H1 (cell line): Measurements from ENCODE around the gene SPRR3. TPM values are rescaled to one million over a fixed set of nuclear protein-coding genes. Genes with fewer than 3 reads are reported as not detected.

Source experiments
- BACH1 ChIP-seq: IDR thresholded peaks from 2 replicates; pipeline ENCODE4 v1.6.1; 2012; ENCODE audit warnings: low read length, improper control_type of control experiment
- CTBP2 ChIP-seq: IDR thresholded peaks from 2 replicates; pipeline ENCODE4 v1.7.0; 2011; ENCODE audit warnings: borderline replicate concordance, mild to moderate bottlenecking, moderate library complexity, mixed read lengths, low read length; ENCODE audit not compliant: insufficient read depth, insufficient read length
- HDAC6 ChIP-seq: IDR thresholded peaks from one replicate; pipeline ENCODE4 v1.7.1; 2012; ENCODE audit warnings: low read depth, mild to moderate bottlenecking, inconsistent platforms, low read length, moderate library complexity
- POLR2A ChIP-seq, 2 experiments: IDR thresholded peaks; 1 replicate in 1 of 2; 2 replicates in 1 of 2; pipeline ENCODE4 v1.6.1; 2011; ENCODE audit warnings: low read depth in 2 of 2, low read length in 2 of 2, mild to moderate bottlenecking in 2 of 2; ENCODE audit errors: control extremely low read depth in 1 of 2
- RAD21 ChIP-seq, 2 experiments: IDR thresholded peaks in 1 of 2; conservative IDR thresholded peaks in 1 of 2; 2 replicates each; pipeline ENCODE4 v1.6.1; 2011; ENCODE audit warnings: low read depth in 2 of 2, low read length in 2 of 2, improper control_type of control experiment in 1 of 2, inconsistent platforms in 1 of 2, mild to moderate bottlenecking in 1 of 2, moderate library complexity in 1 of 2
- SIX5 ChIP-seq: IDR thresholded peaks from 2 replicates; pipeline ENCODE4 v1.6.1; 2011; ENCODE audit warnings: mild to moderate bottlenecking, low read depth, low read length
- TCF12 ChIP-seq: IDR thresholded peaks from 2 replicates; pipeline ENCODE4 v1.6.1; 2011; ENCODE audit warnings: low read depth, mild to moderate bottlenecking, low read length
- polyA plus RNA-seq, 7 experiments: library from polyadenylated mRNA; depleted of rRNA in 3 of 7; stranded (reverse) in 5 of 7; unstranded in 2 of 7; fragments of >200 nt in 5 of 7; fragments of 200-250 nt in 2 of 7; gene quantifications; 1 replicate in 5 of 7; 2 replicates in 1 of 7; 4 replicates in 1 of 7; pipeline versions ENCODE4 v1.2.1 to v1.2.3, GENCODE V29; 2011 to 2013; ENCODE audit warnings: missing spikeins in 2 of 7, mixed read lengths in 2 of 7
- total RNA-seq: library from RNA; stranded (reverse); fragmentation: NEBNext Ultra II Directional; extraction: Animal tissue kit (Norgen Biotek cat#: 25700); gene quantifications from 2 replicates; pipeline ENCODE4 v1.2.1, GENCODE V29; 2021
- TF ChIP-seq, protein P1 (sequence below): IDR thresholded peaks from 2 replicates; pipeline ENCODE4 v1.6.1; 2012; ENCODE audit warnings: inconsistent platforms

The SPRR3 gene
- total and polyA plus RNA-seq, 2 of the 8 experiments (the other 6 are each of a cell fraction or from before 2014, with no cell fraction given) = not detected

DNA sequence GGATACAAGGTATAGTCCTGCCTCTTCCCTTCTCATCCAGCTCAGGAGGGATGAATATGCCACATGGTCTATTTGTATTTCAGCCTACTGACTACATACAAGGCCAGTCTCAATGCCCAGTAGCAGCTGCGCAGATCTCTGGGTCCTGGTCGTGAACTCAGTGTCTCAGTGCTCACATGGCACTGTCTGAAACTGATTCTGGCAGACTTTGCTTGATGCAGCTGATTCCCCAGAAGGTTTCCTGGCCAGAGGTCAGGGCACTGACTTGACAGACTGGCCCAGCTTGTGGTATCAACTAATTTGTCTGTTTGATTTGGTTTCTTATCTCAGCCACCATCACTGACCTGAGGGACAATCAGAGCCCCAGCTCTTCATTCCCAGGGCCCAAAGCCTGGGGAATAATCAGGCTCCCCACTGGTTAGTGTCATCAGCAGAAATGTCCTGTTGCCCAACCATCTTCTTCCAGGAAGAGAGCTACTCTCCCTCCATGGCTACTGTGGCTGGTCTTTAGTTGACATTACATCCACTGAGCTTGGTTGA lies 38.6 kb upstream of the SPRR3 start (continued):
- TF ChIP-seq CTBP2 (no peak), BACH1 (no peak), RAD21 (IDR thresholded peaks at IDR 0.05 in 1 of 2, conservative IDR thresholded peaks at IDR 0.05 in 1 of 2; ENCODE audit: low read depth in 2 of 2, low read length in 2 of 2) (no peak), POLR2A (IDR thresholded peaks at IDR 0.05; ENCODE audit: control extremely low read depth in 1 of 2, low read depth in 2 of 2, low read length in 2 of 2) (no peak), HDAC6 (no peak), SIX5 (no peak), TCF12 (no peak)
- TF ChIP-seq, protein P1, sequence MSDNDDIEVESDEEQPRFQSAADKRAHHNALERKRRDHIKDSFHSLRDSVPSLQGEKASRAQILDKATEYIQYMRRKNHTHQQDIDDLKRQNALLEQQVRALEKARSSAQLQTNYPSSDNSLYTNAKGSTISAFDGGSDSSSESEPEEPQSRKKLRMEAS = no peak
